ENCODE measurements around the gene PAOX.
A peak's percentile ranks its signal among the peaks of the same experiment; 100 is the strongest.

PAOX gene

GRCh38 chr10:133350283-133350949, 28.6 kb upstream of the PAOX start:
- DNase-seq (ENCODE audit: low spot score), result no peak

GRCh38 chr10:133350950-133351329, 28.1 kb upstream of the PAOX start:
- DNase-seq (ENCODE audit: low spot score), result no peak

- DNase-seq (ENCODE audit: low spot score), result no peak
Observed at GRCh38 chr10:133351408-133352318, 27.4 kb upstream of the PAOX start.

GRCh38 chr10:133353202-133353959, 25.7 kb upstream of the PAOX start:
- DNase-seq (ENCODE audit: low spot score), result no peak

DNA sequence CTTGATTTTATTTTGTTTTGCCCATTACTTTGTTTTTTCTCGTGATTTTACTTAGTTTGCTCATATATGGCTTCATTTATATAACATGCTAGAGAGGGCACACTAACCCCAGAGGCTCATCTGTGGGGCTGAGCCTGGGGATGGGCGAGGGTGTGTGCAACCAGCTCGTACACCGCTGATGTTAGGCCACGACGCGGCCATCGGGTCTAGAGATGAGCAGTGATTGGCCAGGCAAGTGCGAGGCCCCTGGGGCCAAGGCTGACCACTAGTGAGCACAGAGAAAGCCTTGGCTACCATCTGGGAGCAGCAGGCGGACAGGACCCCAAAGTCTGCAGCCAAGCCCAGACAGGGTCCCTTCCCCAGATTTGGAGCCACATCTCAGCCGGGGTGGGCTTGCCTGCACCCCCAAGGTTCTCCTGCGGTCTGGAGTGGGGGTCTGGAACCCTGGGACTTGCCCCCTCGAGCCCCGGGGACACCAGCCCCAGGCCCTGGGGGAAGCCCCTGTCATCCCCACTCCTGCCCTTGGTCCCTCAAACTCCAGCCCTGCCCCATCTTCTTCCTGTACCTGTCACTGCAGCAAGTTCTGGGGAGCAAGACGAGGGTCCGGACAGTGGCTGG, 25.0 kb upstream of the PAOX start:
- DNase-seq (ENCODE audit: low spot score), result no peak

GRCh38 chr10:133354672-133355240, 24.3 kb upstream of the PAOX start:
- DNase-seq (ENCODE audit: low spot score), result no peak

DNA sequence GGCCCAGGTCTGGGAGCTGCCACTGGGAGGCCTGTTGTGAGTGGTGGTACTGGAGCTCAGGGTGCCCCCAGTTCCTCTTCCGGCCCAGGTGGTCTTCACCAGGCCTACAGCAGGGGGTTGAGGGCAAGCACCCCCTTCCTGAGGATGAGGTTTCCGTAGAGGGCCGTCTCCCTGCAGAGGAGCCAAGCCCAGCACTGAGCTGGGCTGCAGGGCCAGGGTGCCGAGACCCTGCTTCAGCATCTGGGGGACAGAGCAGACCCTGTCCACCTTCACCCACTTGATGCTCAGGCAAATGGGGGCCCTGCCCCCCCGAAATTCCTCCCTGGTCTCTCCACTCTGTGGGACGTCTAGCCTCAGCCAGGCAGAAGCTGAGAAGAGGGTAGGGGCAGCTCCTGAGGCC, 23.8 kb upstream of the PAOX start:
- no peak for DNase-seq (ENCODE audit: low spot score)

GRCh38 chr10:133355991-133356390, 23.1 kb upstream of the PAOX start:
- no peak for DNase-seq (ENCODE audit: low spot score)

GRCh38 chr10:133356549-133357284, 22.3 kb upstream of the PAOX start:
- DNase-seq (ENCODE audit: low spot score), result no peak

DNA sequence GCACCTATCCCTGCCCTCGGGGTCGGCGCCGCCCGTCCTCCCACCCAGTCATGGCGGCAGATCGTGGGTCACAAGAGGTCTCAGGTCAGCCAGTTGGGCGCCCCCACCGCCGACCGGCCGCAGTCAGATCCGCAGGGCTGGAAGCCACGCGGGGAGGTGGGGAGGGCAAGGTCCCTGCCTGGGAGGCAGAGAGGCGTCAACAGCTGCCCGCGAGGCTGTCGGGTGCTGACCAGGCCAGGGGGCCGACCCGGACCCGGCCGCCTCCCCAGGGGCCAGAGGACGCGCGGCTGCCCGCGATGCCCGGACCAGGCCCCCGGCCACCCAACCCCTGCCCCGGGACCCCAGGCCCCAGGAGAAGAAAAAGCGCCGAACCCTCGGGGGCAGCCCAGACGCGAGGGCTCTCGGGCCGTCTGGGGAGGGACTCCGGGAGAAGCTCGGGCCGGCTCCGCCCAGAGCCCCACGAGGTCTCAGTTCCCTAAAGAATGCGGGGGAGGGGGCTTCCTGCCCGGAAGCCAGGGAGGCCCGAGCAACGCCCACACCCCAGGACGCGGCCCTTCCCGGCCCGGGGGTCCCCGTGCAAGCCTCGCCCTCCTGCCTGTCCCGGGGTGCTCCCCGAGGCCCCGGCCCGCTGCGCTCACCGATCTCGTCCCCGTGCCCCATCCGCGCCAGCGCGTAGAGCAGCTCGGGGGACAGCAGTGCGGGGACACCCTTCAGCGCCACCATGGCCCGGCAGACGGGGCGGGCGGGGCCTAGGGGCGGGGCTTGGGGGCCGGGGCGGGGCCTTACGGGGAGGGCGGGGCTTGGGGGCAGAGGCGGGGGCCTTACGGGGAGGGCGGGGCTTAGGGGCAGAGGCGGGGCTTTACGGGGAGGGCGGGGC, 21.5 kb upstream of the PAOX start, which contains the start of gene FUOM:
Gene FUOM, minus strand, starts transcription at position 735 of the 877 bp plus-strand sequence. Its CDS starts 12 bp downstream, at position 723.
- DNase-seq (ENCODE audit: low spot score), result peak; percentile 66

- no peak for DNase-seq (ENCODE audit: low spot score)
Observed at GRCh38 chr10:133358162-133358924, 20.7 kb upstream of the PAOX start.

DNA sequence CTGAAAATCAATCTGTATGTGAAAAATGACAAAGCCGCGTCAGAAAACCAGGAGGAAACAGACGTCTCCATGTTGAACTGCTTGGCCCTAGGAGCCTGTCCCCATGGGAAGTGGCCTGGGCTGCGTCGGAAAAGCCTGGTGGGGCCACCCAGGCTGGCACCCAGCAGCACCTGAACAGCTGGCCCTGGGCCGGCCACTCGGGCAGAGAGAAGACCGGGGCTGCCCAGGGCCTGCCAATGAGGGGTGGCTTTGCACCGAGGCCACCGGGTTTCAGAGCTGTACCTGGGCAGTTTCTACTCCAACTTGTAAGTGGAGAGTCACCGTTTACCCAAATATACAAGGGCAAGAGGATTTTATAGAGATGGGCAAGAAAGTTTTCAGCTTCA, 20.1 kb upstream of the PAOX start:
- DNase-seq (ENCODE audit: low spot score), result no peak

DNA sequence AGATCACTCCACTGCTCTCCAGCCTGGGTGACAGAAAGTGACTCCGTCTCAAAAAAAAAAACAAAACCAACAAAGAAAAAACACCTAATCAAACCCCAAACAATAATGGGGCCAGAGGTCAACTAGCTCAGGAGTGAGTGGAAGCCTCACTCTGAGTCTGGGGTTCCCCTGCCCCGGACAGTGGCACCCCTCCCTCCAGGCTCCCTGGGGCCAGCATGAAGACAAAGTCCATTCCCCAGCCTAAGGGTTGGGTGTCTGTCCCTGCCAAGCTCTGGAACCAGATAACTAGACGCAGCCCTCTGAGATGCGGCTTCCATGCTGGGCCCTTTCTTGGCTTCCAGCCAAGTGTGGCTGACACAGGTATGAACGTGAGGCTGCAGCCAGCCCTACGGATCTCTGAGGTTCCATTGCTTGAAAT, 19.5 kb upstream of the PAOX start:
- no peak for DNase-seq (ENCODE audit: low spot score)

DNA sequence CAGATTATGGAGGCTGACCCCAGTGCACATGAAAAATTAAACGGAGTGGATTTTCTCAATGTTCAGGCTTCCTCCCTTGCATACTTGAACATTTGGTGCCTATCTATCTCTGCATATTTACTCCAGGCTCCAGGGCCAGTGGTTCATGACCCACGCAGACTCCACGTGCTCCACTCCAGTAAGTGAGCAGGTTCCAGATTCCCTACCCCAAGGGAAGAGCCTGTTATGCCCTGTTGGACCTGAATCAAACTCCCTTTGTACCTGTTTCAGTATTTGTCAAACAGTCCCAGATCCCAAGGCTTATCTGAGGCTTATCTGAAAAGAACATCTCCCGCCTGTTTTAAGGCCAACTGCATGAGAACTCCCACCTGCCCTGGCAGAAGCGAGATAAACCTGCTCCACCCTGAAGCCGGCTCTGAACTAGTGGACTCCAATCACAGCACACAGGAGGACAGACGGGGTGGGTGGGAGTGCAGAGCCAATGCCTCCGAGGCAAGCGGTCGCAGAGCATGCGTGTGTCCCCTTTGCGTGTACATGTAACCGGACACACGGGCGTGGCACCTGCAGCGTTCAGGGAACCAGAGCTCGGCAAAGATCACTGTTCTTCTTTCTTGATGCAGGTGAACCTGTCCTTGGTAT, 19.0 kb upstream of the PAOX start:
- DNase-seq (ENCODE audit: low spot score), result no peak

GRCh38 chr10:133361227-133361626, 17.8 kb upstream of the PAOX start:
- DNase-seq (ENCODE audit: low spot score), result no peak

DNA sequence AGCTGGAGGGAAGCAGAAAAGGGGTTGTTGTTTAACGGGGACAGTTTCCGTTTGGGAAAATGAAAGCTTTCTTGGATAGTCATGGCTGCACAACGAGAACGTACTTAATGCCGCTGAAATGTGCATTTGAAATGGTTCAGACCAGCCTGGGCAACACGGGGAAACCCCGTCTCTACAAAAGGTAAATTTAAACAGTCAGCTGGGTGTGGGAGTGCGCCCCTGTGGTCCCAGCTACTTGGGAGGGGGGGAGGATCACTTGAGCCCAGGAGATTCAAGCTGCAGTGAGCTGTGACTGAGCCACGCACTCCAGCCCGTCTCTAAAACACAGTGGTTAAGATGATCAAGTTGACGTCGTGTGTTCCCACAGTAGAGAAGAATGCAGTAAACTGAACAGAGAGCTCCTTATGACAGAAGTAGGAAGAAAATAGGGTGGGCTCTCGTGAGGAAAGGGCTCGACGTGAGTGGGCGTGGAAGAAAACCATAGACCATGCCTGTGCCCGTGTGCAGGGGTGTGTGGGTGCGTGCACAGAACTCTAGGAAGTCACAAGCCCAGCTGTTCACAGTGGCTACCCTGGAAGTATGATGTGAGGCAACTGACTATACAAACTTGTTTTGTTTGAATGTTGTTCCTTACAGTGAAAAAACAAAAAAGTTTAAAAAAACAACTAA, 17.2 kb upstream of the PAOX start:
- DNase-seq (ENCODE audit: low spot score), result no peak

DNA sequence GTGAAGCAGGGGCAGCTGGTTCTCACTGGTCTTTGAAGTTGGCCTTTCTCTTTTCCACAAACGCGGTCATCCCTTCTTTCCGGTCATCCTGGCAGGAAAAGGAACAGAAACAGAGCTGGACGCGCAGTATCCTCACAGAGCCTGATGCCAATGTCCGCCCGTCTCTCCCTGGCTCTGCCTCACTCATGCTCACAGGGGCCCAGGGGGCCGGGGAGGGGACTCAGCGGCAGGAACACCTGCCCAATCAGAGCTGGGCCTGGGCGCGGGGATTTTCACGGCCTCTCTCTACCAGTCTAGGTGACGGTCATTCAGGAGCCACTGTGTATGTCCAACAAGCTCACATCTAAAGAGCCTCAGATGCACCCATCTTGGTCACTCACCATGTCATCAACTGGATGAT, 16.2 kb upstream of the PAOX start:
- DNase-seq (ENCODE audit: low spot score), result no peak

Measured in CD4-positive, alpha-beta T cell treated with Interleukin-6 at 100 ng/mL for 8 hours (primary cell).